BE2C (cell line): Measurements from ENCODE around the gene PTPRM.

Experiments used
- DNase-seq: peaks from one replicate; pipeline ENCODE4 v3.0.0-alpha.2; 2020
- H3K27me3 ChIP-seq: fragments of 250-450 bp; sonication (Bioruptor Pico); 2 replicates; pipeline ENCODE4 v1.5.1; 2020; ENCODE audit warnings: mild to moderate bottlenecking
- H3K36me3 ChIP-seq: fragments of 250-450 bp; sonication (Bioruptor Pico); 2 replicates; pipeline ENCODE4 v1.5.1; 2020; ENCODE audit warnings: mild to moderate bottlenecking
- H3K4me1 ChIP-seq: fragments of 250-450 bp; sonication (Bioruptor Pico); 2 replicates; pipeline ENCODE4 v1.5.1; 2020
- H3K4me3 ChIP-seq: 2 replicates; pipeline ENCODE4 v1.5.1; 2011; ENCODE audit warnings: low read depth, low read length
- H3K9me3 ChIP-seq: fragments of 250-450 bp; sonication (Bioruptor Pico); 2 replicates; pipeline ENCODE4 v1.5.1; 2020
- TF ChIP-seq, protein P1 (sequence below): IDR thresholded peaks from 2 replicates; pipeline ENCODE4 v1.5.1; 2012; ENCODE audit warnings: mild to moderate bottlenecking, low read depth, low read length

PTPRM gene

DNA sequence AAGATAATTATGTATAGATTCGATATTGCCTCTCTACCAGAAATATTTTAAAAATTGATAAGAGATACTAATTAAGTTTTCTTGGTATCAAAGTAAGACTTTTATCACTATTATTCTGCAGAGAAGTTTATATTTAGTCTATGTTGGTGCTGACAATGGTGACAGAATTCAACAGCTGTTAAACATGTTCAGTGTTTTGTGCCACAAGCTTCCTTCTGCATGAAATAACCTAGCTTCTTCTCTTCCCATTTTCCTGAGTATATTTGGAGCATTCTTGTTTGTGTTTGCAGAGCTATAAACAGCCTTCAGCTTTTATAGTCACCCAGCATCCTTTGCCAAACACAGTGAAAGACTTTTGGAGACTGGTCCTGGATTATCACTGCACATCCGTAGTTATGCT, 812.9 kb downstream of the PTPRM start:
- Histone ChIP-seq H3K4me3 (no peak overlapping the region), H3K36me3 (no peaks in the 10 kb centered on the region), H3K9me3 (no peaks in the 10 kb centered on the region), H3K4me1 (no peaks in the 10 kb centered on the region), H3K27me3 (no peaks in the 10 kb centered on the region)
- no peak for DNase-seq
- TF ChIP-seq, protein P1, sequence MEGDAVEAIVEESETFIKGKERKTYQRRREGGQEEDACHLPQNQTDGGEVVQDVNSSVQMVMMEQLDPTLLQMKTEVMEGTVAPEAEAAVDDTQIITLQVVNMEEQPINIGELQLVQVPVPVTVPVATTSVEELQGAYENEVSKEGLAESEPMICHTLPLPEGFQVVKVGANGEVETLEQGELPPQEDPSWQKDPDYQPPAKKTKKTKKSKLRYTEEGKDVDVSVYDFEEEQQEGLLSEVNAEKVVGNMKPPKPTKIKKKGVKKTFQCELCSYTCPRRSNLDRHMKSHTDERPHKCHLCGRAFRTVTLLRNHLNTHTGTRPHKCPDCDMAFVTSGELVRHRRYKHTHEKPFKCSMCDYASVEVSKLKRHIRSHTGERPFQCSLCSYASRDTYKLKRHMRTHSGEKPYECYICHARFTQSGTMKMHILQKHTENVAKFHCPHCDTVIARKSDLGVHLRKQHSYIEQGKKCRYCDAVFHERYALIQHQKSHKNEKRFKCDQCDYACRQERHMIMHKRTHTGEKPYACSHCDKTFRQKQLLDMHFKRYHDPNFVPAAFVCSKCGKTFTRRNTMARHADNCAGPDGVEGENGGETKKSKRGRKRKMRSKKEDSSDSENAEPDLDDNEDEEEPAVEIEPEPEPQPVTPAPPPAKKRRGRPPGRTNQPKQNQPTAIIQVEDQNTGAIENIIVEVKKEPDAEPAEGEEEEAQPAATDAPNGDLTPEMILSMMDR: no peak

DNA sequence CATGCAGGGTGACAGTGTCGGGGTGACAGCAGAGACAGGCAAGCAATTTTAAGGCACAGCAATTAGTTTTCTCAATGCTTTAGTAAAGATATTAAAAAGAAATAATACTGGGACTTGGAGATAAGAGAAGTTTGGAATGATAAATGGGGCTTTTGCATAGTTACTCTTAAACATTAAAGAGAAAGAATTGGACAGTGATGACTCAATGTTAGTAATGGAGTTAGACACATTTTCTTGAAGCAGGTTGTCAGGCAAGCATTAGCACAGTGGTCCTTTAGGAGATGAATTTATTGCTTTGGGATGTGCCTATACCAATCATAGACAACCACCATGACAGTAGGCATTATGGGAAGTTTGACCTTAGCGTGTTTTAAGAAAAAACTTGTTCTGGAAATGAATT, 813.8 kb downstream of the PTPRM start:
- H3K4me1 ChIP-seq: no peaks in the 10 kb centered on the region
- no peaks in the 10 kb centered on the region for H3K9me3 ChIP-seq
- H3K27me3 ChIP-seq: no peaks in the 10 kb centered on the region
- H3K36me3 ChIP-seq: no peaks in the 10 kb centered on the region
- TF ChIP-seq, protein P1: no peak
- DNase-seq: no peak
- H3K4me3 ChIP-seq: no peak overlapping the region

DNA sequence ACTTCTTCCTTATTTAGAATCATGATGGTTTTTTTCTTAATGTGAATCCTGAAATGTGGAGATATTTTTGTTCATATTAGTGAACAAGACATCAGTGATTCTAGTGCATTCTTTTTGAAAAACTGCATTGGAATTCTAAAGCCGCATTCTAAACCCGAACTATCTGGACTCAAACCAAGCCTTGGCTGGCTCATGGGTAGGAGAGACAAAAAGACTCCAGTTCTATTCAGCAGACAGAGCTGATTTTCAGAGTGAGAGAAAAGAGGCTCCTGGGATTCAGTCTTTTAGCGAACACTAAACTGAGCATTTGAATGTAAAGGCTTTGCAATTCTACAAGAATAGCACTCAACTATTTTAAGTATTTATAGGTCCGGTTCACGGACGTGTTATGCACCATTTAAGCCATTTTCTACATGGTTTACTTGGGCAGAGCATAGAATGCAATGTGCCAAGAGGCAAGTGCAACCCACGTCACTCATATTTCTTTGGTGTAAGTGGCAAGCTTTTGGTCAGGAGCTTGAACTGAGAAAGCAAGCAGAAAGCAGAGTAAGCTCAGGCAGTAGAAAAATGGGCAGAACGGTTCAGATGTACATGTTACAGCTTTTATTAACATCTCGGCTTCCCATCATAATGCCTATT, 814.8 kb downstream of the PTPRM start:
- H3K4me3 ChIP-seq: no peak overlapping the region
- H3K27me3 ChIP-seq: no peaks in the 10 kb centered on the region
- no peak for DNase-seq
- no peaks in the 10 kb centered on the region for H3K4me1 ChIP-seq
- no peaks in the 10 kb centered on the region for H3K36me3 ChIP-seq
- TF ChIP-seq, protein P1: no peak
- no peaks in the 10 kb centered on the region for H3K9me3 ChIP-seq

DNA sequence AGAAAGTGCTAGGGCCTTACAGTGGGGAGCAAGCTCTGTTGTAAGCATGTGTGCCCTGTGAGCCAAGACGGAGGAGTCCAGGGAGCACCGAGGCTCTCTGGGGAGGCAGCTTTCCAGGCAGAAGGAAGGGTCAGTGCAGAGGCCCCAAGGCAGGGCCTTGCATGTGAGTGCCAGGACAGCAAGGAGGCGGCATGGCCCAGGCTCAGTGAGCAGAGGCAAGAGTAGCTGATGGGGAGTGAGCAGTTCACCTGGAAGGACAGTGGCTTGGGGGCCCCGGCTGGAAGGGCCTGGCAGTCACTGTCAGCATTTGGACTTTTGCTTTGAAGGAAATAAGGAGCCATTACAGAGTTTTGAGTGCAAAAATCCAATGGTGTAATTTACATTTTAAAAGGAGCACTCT, 818.3 kb downstream of the PTPRM start:
- Histone ChIP-seq H3K36me3 (no peaks in the 10 kb centered on the region), H3K9me3 (no peaks in the 10 kb centered on the region), H3K4me1 (no peaks in the 10 kb centered on the region), H3K27me3 (no peaks in the 10 kb centered on the region), H3K4me3 (no peak overlapping the region)
- DNase-seq: no peak
- TF ChIP-seq, protein P1: no peak

DNA sequence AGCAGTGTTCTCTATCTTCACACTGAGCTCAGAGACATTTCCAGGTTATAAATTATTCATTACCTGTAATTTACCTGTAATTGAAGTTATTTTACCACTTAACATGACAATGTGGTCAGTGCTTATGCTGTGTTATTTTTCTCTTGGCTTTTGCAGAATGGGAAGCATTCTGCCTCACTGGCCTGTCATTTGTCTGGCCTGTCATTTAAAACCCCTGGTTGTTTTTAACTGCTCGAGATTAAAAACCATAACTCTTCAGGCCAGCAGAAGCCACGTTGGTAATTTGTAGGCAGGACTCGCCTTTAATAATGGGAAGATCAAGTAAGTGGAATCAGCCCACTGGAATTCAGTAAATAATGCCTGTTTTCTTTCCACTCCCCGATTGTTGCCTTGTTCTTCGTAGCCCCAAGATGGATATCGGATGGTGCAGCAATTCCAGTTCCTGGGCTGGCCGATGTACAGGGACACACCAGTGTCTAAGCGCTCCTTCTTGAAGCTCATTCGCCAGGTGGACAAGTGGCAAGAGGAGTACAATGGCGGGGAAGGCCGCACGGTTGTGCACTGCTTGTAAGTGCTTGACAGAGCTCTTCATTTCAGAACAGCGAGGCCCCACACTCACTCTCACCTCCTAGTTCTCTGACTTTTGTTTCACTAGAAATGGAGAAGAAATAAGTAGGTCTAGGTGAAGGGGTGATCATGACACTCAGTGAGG, 819.7 kb downstream of the PTPRM start:
- Histone ChIP-seq H3K4me1 (no peaks in the 10 kb centered on the region), H3K9me3 (no peaks in the 10 kb centered on the region), H3K4me3 (no peak overlapping the region), H3K27me3 (no peaks in the 10 kb centered on the region), H3K36me3 (no peaks in the 10 kb centered on the region)
- TF ChIP-seq, protein P1: no peak
- no peak for DNase-seq
